ENCODE data around the gene ZNF502. TPM values are rescaled to one million over a fixed set of nuclear protein-coding genes. Genes with fewer than 3 reads are reported as not detected.

Gene ZNF502
- total RNA-seq, 1 experiment from 2014 or later: 2.8 TPM

DNA sequence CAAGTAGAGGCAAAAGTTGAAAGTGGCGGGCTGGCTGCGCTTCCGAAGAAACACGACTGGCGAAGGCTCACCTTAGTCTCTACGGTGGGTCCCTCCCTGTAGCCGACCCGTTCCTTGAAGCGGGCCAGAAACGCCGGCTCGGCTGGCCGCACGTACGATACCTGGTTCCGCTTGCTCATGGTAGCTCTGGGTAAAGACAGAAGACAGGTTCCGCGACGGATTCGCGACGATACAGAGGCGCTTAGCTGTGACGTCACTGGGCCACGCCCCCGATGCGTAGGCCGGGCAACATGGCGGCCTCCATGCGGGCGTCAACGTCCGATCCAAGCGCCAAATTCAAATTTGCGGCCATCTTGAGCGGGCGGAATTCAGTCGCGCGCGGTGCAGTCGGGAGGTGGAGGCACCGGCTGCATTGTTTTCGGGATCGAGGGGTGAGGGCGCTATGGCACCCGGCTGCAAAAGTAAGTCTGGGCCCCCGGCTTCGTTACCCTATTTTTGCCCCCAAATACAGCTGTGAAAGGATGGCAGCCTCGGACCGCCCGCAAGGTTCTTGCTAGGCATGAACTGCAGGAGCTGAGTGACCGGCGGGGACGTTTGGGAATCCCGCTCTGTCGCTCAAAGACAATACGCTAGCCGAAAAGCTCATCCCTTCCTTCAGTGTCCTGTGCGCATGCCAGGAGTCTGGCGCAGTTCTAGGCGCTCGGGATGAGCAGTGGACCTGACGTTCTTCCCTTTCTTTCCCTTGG, 49.1 kb downstream of the ZNF502 start, which contains the start of the genes KIAA1143 and KIF15:
KIAA1143 (minus strand) TSS at position 196 of the 746 bp plus-strand sequence; CDS start at position 179, 17 bp downstream.
KIF15 (plus strand) TSS at position 371 of the 746 bp plus-strand sequence; CDS start at position 443, 72 bp downstream.
- TF ChIP-seq EZH2 (IDR thresholded peaks at IDR 0.05; ENCODE audit: low read depth): no peak
- TF ChIP-seq, protein P1, sequence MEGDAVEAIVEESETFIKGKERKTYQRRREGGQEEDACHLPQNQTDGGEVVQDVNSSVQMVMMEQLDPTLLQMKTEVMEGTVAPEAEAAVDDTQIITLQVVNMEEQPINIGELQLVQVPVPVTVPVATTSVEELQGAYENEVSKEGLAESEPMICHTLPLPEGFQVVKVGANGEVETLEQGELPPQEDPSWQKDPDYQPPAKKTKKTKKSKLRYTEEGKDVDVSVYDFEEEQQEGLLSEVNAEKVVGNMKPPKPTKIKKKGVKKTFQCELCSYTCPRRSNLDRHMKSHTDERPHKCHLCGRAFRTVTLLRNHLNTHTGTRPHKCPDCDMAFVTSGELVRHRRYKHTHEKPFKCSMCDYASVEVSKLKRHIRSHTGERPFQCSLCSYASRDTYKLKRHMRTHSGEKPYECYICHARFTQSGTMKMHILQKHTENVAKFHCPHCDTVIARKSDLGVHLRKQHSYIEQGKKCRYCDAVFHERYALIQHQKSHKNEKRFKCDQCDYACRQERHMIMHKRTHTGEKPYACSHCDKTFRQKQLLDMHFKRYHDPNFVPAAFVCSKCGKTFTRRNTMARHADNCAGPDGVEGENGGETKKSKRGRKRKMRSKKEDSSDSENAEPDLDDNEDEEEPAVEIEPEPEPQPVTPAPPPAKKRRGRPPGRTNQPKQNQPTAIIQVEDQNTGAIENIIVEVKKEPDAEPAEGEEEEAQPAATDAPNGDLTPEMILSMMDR (conservative IDR thresholded peaks at IDR 0.05): no peak
- H3K4me2 ChIP-seq: peak within 1 kb of the TSS; percentile 91
- peaks cover 5% of the 10 kb centered on the region; the same call in 1 of the 2 replicates for H3K4me1 ChIP-seq (replicated peaks; ENCODE audit: insufficient read depth)
- peak; percentile 87 to 92 for DNase-seq
- H3K27me3 ChIP-seq (ENCODE audit: insufficient read depth, low read depth): no peaks in the 10 kb centered on the region
- ChIA-PET POLR2A (ENCODE audit: unreplicated experiment) (interaction anchor here (0.6 to 0.7 kb wide), 7 partner anchors 32 to 1911 kb away, joined by 3 to 6 read pairs (median 4); partner anchors contain the start of genes ANO10 and ZNF501), CTCF (interaction anchor here (0.7 kb wide), 1 partner anchor 123 kb away, joined by 3 read pairs; no protein-coding TSS in a partner anchor)
- TSS peak; percentile 80 for BruUV-seq (replicated peaks)
- H3K4me3 ChIP-seq: peak within 1 kb of the TSS; percentile 63
- peak within 1 kb of the TSS; percentile 47 for H3K27ac ChIP-seq
- no peaks in the 10 kb centered on the region for H3K9me2 ChIP-seq (ENCODE audit: insufficient read depth)
- no peaks in the 10 kb centered on the region for H3F3A ChIP-seq (ENCODE audit: insufficient read depth, low read depth)
- H2AFZ ChIP-seq: peak within 1 kb of the TSS; percentile 99
- H4K20me1 ChIP-seq (ENCODE audit: insufficient read depth): no peaks in the 10 kb centered on the region
- H3K9me3 ChIP-seq (ENCODE audit: insufficient read depth, low read depth): peaks cover 26% of the 10 kb centered on the region
- peaks cover 23% of the 10 kb centered on the region; the same call in 1 of the 2 replicates for H3K36me3 ChIP-seq (ENCODE audit: low read depth)
- H3K79me2 ChIP-seq (ENCODE audit: low read depth): peaks cover 47% of the 10 kb centered on the region
- intact Hi-C loops (cut with micrococcal nuclease; ENCODE audit: unreplicated experiment): loop anchor here (1.0 kb wide), 1 partner anchor 32 kb away; the partner anchor contains the start of gene ZNF501

DNA sequence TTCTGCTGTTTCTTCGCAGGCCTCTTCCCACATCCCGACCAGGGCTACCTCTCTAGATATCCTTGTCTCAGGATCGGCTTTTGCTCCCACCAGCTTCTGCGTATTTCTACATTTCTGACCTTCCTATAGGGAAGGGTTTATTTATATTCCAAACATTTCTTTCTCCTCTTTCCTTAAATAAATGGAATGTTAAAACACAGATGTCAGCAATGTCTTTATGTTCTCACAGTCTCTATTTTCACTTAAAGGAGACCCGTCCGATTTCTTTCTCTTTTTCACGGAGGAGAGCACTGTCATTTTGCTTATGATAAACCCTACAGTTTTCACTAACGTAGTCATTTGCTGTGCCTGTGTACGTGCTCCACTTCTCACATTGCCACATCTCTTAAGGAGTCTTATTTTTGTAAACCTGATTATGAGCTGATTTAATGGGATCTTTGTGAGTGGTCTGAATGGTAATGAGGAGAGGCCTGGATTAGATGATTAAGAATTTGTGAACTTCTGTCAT, 49.8 kb downstream of the ZNF502 start:
- H3K79me2 ChIP-seq (ENCODE audit: low read depth): peaks cover 45% of the 10 kb centered on the region
- no peaks in the 10 kb centered on the region for H3K27me3 ChIP-seq (ENCODE audit: insufficient read depth, low read depth)
- H3K27ac ChIP-seq: peak overlapping the region; percentile 33; the same call in 1 of the 2 replicates
- CTCF ChIA-PET: interaction anchor here (0.7 kb wide), 1 partner anchor 124 kb away, joined by 3 read pairs; no protein-coding TSS in a partner anchor
- H3K9me2 ChIP-seq (ENCODE audit: insufficient read depth): no peaks in the 10 kb centered on the region
- peaks cover 22% of the 10 kb centered on the region; the same call in 1 of the 2 replicates for H3K36me3 ChIP-seq (ENCODE audit: low read depth)
- BruUV-seq (replicated peaks): no TSS peak
- no peak for TF ChIP-seq EZH2 (IDR thresholded peaks at IDR 0.05; ENCODE audit: low read depth)
- TF ChIP-seq, protein P1 (conservative IDR thresholded peaks at IDR 0.05): no peak
- no peaks in the 10 kb centered on the region for H3F3A ChIP-seq (ENCODE audit: insufficient read depth, low read depth)
- H3K4me2 ChIP-seq: peak overlapping the region; percentile 91
- H3K4me1 ChIP-seq (replicated peaks; ENCODE audit: insufficient read depth): peaks cover 5% of the 10 kb centered on the region; the same call in 1 of the 2 replicates
- DNase-seq: no peak
- peak overlapping the region; percentile 82 for H2AFZ ChIP-seq
- POLR2A ChIA-PET (ENCODE audit: unreplicated experiment): interaction anchor here (0.6 to 0.7 kb wide), 4 partner anchors 93 to 1912 kb away, joined by 3 to 6 read pairs (median 4); no protein-coding TSS in a partner anchor
- peak overlapping the region; percentile 63 for H3K4me3 ChIP-seq
- H4K20me1 ChIP-seq (ENCODE audit: insufficient read depth): no peaks in the 10 kb centered on the region
- H3K9me3 ChIP-seq (ENCODE audit: insufficient read depth, low read depth): peaks cover 23% of the 10 kb centered on the region
- intact Hi-C loops (cut with micrococcal nuclease; ENCODE audit: unreplicated experiment): no loop called here

DNA sequence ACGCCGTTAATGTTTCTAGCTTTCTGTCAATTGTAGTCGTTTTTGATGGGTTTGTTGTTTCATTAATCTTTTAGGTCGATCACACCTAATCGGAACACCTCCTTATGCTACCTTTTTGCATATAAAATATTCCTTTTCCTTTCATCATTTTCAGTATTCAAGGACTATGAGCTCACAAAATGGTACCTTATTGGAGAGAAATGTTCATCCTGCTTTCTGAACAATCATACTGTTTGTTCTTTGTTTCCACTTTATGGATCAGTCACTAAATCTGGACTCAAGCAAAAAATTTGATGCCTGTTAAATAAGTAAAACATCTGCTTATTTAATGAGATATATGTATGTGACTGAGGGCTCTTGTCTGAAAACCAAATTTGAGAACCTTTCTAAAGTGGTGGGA, 50.2 kb downstream of the ZNF502 start:
- no peaks in the 10 kb centered on the region for H3F3A ChIP-seq (ENCODE audit: insufficient read depth, low read depth)
- peak overlapping the region; percentile 82 for H2AFZ ChIP-seq
- H3K4me2 ChIP-seq: peak overlapping the region; percentile 91
- H3K27me3 ChIP-seq (ENCODE audit: insufficient read depth, low read depth): no peaks in the 10 kb centered on the region
- H3K9me2 ChIP-seq (ENCODE audit: insufficient read depth): no peaks in the 10 kb centered on the region
- H3K4me3 ChIP-seq: peak overlapping the region; percentile 63
- BruUV-seq (replicated peaks): no TSS peak
- no peaks in the 10 kb centered on the region for H4K20me1 ChIP-seq (ENCODE audit: insufficient read depth)
- H3K27ac ChIP-seq: no peak overlapping the region
- peaks cover 40% of the 10 kb centered on the region for H3K79me2 ChIP-seq (ENCODE audit: low read depth)
- H3K4me1 ChIP-seq (replicated peaks; ENCODE audit: insufficient read depth): peaks cover 5% of the 10 kb centered on the region; the same call in 1 of the 2 replicates
- peaks cover 18% of the 10 kb centered on the region; the same call in 1 of the 2 replicates for H3K36me3 ChIP-seq (ENCODE audit: low read depth)
- H3K9me3 ChIP-seq (ENCODE audit: insufficient read depth, low read depth): peaks cover 18% of the 10 kb centered on the region
- ChIA-PET POLR2A (ENCODE audit: unreplicated experiment) (interaction anchor here (0.6 kb wide), 1 partner anchor 212 kb away, joined by 4 read pairs; no protein-coding TSS in a partner anchor), CTCF (no interaction called here)
- TF ChIP-seq, protein P1 (conservative IDR thresholded peaks at IDR 0.05): no peak
- no peak for TF ChIP-seq EZH2 (IDR thresholded peaks at IDR 0.05; ENCODE audit: low read depth)
- intact Hi-C loops (cut with micrococcal nuclease; ENCODE audit: unreplicated experiment): no loop called here
- no peak for DNase-seq
